NCI-H2227 treated with DMSO at 0.1 percent for 48 hours (cell line): ENCODE data around the gene HTR4.

Source experiments
- DNase-seq: peaks from one replicate; lab custom pipeline; 2025; lab: John Stamatoyannopoulos, UW

Gene HTR4

DNA sequence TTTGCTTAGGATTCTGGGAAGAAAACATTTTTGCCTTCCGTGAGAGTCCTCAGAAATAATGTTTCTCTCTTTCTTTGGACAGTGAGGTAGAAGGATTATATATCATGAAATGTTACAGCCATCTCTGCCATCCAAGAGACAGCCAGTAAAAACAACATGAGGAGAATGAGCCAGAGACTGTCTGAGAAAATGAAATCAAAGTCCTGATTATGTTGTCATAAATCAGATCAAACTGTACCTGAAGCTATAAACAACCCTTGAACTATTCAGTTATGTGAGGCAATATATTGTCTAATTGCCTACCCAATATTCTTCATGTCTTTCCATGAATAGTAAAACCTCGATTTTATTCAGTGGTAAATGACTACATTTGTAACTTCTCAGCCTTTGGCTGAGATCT lies 9.2 kb upstream of the HTR4 start:
- no peak for DNase-seq

DNA sequence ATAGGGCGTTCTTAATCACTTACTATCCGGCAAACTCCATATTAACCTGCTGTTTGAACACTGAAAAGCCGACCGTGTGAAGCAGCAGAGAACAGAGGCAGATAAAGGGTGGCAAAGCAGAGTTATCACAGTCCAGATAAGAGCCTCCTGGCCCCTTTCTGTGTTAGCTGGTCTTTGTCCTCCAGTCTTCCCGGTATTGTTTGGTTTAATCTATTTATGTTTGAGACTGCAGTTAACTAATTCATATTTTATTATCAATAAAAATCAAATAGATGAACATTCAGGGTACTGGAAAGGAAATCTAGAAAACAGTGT lies 6.0 kb upstream of the HTR4 start:
- no peak for DNase-seq

DNA sequence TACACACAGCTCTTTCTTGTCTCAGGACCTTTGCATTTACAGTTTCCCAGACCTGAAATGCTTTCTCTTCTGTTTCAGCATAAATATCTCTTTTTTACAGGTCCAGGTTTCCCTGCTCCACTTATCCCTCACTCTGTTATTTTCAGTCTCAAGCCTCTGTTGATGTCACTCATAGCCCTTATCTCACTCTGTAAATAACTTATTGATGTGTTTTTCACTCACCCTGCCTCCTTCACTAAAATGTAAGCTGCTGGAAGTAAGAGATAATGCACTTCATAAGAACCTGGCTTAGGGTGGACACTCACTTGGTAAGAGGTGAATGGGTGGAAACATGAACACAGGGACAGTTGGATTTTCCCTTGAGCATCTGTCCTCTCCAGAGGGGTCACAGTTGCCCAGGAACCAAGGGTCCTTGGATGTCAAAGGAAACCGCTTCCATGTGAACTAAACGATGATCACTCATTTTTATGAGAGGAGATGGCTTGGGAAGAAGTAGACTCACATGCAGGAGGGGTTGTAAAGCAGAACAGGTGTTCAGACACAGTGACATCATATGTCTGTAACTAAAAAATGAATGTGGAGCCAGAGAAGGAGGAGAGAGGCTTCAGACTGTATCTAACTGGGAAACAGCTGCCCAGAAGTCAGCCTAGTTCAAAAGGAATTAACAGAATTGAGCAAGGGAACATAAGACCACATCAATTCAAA lies 5.5 kb upstream of the HTR4 start:
- DNase-seq: no peak

DNA sequence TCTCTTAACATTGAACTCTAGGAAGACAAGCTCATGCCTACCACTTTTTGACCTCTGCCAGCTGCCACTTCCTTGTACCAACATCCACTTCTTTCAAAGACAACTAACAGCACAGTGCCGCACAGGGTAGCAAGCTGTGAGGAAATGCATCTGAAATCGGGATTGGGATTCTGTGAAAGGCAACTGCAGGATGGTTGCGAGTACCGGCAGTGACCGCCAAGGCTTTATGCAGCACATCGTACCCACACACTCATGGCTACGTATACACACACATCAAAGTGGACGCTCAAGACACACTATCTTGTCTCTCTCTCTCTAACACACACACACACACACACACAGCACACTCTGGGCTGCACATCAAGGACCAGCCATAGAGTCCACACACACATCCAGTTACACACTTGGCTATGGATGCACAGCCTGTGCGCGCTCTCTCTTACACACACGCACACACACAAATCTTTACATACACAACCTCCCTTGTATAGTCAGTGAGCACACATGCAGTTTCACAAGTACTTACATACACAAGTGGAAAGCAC lies 964 bp downstream of the HTR4 start:
- DNase-seq: no peak

DNA sequence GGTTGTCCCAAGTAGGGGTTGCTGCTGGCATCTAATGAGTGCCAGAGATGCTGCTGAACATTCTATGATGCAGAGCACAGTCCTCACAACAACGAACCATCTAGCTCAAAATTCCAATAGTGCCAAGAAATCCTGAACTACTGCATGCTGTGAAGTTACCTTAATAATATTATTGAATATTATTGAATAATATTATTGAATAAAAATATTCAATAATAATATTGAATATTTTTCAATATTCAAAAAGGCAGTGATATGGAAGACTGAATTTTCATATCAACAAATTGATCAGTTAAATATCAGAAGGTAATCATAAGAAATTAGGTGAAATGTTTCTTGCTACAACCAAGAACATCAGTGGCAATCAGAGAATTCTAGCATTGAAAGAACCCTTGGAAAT lies 2.8 kb downstream of the HTR4 start:
- no peak for DNase-seq

DNA sequence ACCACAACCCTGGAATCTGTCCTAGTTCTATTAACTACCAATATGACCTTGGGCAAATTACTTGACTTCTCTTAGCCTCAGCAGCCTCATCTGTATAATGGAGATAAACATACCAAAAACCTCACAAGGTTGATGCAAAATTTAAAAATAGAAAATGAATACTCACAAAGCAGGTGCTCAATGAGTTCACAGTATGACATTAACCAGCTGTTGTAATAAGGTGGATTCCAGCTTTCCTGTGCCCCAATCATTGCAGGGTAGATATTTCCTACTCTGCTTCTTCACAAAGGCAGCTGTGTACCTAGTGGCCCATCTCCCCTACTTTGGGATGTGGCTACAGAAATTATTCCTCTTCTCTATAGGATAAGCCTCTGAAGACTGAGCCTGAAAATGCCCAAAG lies 8.8 kb downstream of the HTR4 start:
- DNase-seq: no peak

DNA sequence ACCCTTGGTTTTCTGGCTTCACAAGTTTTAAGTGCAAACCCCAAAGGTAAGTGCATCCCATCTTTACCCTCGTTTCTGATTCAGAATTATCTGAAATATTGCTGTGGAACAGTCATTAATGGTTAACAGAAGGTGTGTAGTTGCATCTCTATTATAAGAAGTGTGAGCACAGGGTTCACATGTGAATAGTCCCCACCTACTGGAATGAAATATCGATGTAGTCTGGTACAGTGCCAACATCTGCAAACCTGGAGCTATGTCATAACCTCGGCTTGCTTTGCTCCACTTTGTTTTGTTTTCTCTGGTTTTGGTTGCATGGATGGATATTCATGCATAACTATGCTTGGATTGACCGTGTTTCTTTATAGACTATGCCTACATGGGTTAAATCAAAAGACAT lies 12.6 kb downstream of the HTR4 start:
- DNase-seq: no peak

DNA sequence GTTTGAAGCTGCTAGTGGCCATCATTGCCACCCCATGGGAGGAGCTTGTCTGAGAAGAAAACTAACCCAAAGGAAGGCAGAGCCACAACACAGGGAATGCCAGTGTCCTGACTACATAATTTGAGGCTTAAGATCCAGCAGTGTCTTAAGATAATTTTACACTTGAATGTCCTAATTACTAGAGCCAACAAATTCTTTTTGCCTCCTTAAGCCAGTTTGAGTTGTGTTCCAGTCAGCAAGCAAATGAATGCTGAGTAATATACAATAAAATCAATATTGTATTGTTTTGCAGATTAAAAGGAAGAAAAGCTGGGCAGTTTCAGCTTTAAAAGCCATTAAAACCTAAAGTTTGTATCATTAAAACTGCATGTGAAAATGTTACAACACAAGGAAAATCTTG lies 13.9 kb downstream of the HTR4 start:
- DNase-seq: no peak

DNA sequence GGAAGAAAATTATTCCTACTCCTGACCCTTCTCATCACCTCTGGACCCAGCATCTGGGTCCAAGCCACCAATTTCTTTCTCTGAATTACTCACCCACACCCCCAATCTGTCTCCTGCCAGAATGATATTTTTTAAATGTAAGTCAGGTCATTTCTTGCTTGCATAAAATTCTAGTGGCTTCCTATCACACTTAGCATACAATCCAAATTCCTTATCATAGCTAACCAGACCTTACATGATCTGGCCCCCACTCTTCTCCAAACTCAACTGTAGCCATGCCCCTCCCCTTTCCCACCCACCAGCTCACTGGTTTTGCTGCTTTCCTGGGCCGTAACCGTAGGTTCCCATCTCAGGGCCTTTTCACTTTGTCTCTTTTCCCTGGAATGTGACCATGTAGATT lies 15.2 kb downstream of the HTR4 start:
- DNase-seq: no peak

DNA sequence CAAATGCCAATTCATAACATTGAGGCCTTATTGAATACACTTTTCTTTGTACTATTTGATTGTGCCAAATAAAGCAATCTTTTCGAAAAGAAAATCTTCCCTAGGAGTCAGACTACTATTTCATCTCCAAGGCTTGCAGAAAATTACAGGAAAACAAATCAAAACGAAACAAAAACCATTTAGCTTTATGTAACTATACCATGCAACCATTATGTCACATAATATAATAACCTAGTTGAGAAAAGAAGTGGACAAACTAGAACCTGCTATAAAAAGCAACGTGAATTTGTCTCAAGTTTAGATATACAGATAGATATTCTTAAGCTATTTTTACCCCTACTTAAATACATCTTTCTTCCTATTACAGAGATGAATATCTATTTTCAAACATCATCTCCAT lies 18.0 kb downstream of the HTR4 start:
- no peak for DNase-seq

DNA sequence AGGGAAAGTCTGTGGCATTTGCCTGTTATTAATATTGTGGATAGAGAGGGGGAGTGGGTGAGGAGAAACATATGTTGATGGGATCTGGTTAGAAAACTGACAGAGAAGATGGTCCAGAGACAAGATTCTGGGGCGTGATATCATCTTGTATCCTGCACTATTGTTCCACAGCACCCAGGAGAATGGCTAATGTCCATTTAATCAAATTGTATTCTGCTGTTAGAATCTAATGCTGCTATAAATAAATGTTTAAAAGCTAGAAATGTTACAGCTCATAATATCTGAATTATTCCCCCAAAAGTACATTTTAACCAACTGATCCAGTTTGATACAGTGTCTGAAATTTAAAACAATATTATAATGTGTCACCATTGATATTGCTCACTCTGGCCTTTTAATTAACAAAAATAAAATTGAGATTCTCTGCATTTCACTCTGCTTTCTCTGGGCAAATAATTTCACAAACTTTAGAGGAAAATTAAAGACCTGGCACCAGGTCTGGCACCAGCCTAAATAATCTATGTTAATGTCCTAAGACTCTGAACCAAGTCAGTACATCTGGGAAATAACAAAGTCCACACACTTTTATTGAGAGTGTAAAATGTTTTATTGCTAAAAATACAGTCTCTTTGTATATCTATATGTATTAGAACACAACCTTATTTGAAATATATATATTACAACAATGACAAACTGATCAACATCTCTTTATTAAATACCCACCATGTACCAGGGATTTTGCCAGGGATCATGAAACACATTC lies 18.8 kb downstream of the HTR4 start:
- DNase-seq: no peak

DNA sequence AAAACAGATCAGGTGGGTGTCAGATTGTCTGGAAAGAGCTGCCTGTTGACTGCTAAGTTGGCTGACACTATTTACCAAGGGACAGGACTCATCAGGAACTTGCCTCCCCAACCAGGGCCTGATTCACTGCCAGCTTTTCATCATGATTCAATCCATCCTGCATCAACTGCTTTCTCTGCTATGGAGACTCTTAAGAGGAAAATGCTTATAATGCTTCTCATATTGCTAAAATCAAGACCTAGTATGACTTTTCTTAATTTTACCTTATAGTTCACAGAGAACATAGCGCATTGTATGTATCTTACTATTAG lies 21.3 kb downstream of the HTR4 start:
- DNase-seq: no peak

DNA sequence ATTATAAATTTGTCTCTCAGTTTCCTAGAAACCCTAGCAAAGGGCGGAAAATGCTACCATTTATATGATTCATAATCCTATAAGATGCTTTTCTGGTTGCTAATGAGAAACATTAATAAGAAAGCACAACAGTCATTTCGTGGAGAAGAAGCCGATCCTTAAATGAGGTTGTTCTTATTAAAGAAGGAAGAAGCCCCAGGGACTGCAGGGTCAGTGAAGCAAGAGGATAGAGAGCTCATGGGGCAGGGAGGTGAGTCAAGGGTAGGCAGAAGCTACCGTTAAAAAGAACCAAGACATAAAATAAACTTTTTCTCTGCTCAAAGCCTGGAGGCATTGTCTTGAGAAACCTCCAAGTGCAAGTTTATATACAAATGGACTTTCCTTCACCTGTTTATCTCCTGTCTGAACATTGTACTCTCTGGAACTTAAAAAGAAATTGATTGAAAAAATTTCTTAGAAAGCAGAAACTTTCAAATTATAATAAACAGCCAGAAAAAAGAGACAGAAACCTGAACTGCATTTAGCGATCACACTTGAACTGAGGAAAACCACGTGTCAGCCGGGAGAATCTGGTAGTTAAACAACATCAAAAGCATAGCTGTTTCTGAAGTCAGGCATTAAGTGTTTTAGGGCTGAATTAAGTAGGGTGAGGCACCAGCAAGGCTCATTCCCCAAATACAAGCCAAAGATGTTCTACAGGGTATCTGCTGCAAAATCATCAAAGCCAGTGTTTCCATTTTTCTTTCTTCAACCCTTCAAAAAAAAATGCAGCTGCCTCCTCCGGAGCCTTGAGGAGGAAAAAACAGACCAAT lies 21.9 kb downstream of the HTR4 start:
- no peak for DNase-seq

DNA sequence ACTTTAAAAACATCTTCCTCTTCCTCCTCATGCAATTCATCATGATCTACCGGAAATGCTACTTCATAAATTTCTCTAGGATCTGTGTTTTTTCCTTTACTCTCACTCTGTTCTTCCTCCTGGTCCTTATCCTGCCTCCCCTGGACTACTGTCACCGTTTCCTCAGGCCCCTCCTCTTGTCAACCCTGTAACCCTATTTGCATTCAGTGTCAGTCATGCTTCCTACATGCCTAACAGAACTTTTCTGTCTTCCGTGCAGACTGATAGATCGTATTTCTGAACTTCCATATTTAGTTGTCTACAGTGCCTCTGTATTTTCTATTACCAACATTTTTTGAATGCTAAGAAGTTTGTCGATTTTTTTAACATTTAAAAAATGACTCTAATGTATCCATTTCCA lies 27.3 kb downstream of the HTR4 start:
- no peak for DNase-seq

DNA sequence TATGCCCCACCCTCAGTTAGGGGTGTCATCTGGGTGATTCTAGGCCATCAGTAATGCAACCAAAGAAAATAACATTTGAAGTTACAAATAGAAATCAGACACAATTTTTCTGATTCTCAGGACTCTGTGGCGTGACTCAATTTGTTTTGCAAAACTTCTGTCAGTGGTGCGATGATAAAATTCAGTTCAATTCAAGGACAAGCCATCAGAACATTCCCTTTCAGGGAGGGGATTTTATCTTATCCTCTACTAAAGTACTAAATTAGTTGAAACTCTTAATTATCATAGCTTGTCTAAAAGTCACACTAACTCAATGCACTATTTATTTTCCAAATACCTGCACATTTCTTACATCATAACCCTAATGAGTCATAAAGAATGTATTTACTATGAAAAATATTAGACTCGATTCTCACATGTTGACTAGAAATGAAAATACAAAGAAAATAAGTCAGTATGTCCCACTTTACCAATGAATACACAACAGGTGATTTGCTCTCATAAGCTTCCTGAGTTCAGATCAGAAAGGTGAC lies 28.2 kb downstream of the HTR4 start:
- no peak for DNase-seq

DNA sequence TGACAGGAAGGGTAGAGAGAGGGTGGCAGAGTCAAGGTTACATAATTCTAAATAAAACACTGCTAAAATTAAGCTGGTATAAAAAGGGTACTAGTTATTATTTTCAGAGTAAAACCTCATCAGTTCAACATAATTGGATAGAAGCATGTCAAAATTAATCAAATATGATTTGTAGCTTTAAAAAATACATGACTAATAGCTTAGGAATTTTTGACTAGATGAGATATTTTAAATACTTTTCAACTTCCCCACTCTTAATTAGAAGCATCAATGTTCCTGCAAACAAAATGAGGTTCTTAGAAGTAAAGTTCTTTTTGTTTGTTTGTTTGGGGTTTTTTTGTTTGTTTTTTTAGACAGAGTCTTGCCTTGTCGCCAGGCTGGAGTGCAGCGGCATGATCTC lies 29.1 kb downstream of the HTR4 start:
- DNase-seq: no peak

DNA sequence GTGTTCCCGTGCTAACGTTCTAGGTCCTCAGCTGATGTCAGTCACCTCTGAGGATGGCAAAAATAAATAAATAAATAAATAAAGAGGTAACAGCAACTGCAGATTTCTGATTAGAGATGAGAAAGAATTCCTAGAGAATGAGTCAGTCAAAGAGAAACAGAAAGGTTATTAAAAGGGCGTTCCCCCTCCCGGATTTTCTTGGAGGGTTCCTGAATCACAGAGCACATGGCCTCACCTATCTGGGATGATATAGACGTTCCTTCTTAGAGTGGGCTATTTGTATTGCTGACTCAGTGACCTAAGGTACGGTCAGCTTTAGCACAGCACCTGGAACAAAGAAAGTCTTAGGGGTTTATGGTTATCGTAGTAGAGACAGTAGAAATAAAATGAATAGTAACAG lies 30.6 kb downstream of the HTR4 start:
- DNase-seq: no peak

DNA sequence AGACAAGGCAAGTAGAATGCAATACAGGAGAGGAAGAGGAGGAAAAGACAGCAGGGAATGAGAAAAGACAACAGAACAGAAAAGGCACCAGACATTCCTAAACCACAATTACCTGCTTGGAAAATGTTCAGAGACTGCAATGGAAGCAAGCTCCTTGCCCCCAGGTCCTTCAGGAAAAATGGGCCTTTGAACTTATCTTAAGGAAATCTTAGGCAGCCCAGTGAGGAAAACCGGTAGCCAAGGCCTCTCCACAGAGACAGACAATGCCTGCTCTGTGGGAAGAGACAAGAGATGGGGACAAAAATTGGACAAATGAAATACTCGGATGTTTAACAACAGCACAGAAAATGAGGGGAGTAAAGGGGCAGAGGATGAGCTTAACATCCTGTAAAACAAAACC lies 31.2 kb downstream of the HTR4 start:
- no peak for DNase-seq

DNA sequence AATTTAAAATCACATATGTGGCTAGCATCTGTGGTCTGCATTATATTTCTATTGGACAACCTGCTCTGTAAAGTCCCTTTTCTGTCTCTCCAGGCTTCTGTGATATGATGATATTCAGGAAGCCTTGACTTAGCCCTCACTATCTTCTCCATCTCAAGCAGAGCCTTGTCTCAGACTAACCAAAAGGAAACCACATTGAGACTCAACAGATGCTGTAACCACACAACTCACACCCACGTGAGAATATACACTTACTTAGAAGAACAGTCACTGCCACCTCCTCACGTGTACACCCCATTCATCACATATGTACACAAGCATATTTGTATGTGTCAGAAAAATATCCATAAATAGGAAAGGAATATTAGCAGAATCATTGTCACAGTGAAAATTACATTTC lies 33.6 kb downstream of the HTR4 start:
- no peak for DNase-seq

DNA sequence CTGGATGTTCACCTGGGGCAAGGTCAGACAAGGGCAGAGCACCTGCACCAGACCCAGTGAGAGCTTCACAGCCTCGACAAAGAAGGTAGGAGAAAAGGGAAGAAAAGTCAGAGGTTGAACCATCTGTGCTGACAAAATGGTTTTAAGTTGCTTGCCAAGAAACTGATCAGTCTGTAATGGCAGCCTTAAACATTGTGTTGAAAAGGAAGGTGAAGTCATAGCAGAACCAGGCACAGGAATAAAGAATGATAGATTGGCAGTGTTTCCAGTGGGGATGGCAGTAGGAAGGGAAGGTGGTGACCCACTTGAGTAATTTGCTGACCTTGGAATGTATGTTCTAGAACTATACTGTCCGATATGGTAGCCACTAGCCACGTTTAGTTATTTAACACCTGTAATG lies 34.2 kb downstream of the HTR4 start:
- no peak for DNase-seq

DNA sequence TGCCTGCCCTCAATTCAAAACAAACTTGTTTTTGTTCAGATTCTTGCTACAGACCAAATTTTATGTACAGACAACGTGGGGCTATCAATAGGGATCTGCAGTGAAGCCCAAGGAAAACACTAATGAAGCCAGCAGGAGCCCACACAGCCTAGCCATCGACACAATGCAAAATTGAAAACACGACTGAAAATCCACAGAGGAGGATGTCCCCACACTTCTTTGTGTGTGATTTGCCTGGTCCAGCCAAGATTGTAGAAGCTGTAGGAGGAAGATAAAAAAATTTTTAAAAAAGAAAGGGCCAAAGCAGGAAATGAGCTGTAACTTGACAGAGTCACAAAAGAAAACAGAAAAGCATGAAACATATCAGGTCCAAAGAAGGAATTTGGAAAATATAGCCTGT lies 34.8 kb downstream of the HTR4 start:
- no peak for DNase-seq

DNA sequence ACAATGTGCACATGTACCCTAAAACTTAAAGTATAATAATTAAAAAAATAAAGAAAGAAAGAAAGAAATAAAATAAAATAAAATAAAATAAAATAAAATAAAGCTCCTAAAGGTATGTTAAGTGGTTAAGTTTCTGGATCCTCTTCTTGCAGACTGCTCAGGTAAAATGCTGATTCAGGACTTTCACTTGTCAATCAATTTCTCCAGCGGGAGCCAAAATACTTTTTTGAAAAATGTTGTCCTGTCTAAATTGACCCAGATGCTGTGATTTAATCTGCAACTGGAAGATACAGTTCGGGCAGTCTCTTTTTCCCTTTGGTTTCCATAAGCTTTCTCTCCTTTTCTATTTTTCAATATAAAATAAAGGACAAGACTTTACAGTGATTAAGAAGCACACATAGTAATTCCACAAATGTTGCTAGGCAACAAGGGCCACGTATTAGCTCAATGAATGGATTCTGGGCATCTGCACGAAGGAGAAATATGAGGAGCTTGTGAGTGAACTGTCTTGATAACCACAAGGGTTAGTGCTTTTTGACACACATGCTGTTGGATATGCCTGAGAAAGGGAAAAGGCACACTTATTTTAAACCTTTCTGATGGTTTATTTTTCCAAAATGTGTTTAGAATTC lies 38.6 kb downstream of the HTR4 start:
- DNase-seq: no peak
